ENCODE results near the gene LRRFIP2.

The LRRFIP2 gene

DNA sequence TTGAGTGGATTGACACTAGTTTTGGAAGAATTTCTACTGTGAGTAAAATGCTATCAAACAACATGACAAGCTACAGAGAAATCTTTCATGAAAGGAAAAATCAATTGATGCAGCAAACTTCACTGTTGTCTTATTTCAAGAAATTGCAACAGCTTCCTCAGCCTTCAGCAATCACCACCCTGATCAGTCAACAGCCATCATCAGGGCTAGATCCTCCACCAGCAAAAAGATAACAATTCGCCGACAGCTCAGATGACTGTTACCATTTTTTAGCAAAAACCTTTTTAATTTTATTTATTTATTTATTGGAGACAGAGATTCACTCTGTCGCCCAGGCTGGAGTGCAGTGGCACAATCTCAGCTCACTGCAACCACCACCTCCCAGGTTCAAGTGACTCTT lies 137.0 kb downstream of the LRRFIP2 start:
- TF ChIP-seq POLR2AphosphoS5 (IDR thresholded peaks at IDR 0.05; ENCODE audit: low read depth) (no peak), GABPA (IDR thresholded peaks at IDR 0.05; ENCODE audit: low read depth) (no peak), SPI1 (IDR thresholded peaks at IDR 0.05; ENCODE audit: borderline replicate concordance, low read depth) (no peak)
- TF ChIP-seq, protein P1, sequence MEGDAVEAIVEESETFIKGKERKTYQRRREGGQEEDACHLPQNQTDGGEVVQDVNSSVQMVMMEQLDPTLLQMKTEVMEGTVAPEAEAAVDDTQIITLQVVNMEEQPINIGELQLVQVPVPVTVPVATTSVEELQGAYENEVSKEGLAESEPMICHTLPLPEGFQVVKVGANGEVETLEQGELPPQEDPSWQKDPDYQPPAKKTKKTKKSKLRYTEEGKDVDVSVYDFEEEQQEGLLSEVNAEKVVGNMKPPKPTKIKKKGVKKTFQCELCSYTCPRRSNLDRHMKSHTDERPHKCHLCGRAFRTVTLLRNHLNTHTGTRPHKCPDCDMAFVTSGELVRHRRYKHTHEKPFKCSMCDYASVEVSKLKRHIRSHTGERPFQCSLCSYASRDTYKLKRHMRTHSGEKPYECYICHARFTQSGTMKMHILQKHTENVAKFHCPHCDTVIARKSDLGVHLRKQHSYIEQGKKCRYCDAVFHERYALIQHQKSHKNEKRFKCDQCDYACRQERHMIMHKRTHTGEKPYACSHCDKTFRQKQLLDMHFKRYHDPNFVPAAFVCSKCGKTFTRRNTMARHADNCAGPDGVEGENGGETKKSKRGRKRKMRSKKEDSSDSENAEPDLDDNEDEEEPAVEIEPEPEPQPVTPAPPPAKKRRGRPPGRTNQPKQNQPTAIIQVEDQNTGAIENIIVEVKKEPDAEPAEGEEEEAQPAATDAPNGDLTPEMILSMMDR (IDR thresholded peaks at IDR 0.05; ENCODE audit: insufficient read depth, low read length): no peak
- TF ChIP-seq, protein P2, sequence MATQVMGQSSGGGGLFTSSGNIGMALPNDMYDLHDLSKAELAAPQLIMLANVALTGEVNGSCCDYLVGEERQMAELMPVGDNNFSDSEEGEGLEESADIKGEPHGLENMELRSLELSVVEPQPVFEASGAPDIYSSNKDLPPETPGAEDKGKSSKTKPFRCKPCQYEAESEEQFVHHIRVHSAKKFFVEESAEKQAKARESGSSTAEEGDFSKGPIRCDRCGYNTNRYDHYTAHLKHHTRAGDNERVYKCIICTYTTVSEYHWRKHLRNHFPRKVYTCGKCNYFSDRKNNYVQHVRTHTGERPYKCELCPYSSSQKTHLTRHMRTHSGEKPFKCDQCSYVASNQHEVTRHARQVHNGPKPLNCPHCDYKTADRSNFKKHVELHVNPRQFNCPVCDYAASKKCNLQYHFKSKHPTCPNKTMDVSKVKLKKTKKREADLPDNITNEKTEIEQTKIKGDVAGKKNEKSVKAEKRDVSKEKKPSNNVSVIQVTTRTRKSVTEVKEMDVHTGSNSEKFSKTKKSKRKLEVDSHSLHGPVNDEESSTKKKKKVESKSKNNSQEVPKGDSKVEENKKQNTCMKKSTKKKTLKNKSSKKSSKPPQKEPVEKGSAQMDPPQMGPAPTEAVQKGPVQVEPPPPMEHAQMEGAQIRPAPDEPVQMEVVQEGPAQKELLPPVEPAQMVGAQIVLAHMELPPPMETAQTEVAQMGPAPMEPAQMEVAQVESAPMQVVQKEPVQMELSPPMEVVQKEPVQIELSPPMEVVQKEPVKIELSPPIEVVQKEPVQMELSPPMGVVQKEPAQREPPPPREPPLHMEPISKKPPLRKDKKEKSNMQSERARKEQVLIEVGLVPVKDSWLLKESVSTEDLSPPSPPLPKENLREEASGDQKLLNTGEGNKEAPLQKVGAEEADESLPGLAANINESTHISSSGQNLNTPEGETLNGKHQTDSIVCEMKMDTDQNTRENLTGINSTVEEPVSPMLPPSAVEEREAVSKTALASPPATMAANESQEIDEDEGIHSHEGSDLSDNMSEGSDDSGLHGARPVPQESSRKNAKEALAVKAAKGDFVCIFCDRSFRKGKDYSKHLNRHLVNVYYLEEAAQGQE (IDR thresholded peaks at IDR 0.05; ENCODE audit: insufficient replicate concordance, low read depth): no peak
- no peaks in the 10 kb centered on the region for H3K27me3 ChIP-seq (ENCODE audit: insufficient read depth, poor library complexity, severe bottlenecking)

DNA sequence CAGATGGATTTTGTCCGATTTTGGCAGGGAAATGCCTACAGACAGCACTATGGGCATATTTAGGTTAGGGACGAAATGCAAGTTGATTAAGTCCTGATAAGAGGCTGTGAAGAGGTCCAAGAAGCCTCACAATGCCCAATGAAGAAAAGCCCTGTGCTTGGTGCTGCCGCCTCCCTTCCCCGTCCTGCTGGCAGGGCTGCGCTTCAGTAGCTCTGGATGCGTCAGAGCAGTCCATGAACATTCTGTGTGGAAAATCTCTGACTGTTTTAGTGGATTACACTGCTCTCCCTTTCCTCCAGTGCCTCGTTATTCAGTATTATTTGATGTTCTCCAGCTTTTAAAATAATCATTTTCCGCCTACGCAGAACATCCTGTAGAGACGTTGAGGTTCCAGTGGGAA lies 141.4 kb downstream of the LRRFIP2 start:
- no peaks in the 10 kb centered on the region for H3K27me3 ChIP-seq (ENCODE audit: insufficient read depth, poor library complexity, severe bottlenecking)
- DNase-seq (ENCODE audit: low read depth in 1 of 2, low spot score in 1 of 2): no peak
- no peak overlapping the region for H3K4me3 ChIP-seq (replicated peaks; ENCODE audit: insufficient read depth, low read length)

More for the DNA sequence above, 137.0 kb downstream of the LRRFIP2 start:
- no peak overlapping the region for H3K27ac ChIP-seq (replicated peaks)
- DNase-seq (ENCODE audit: low read depth in 1 of 2, low spot score in 1 of 2): no peak
- no peak overlapping the region for H3K4me3 ChIP-seq (replicated peaks; ENCODE audit: insufficient read depth, low read length)

DNA sequence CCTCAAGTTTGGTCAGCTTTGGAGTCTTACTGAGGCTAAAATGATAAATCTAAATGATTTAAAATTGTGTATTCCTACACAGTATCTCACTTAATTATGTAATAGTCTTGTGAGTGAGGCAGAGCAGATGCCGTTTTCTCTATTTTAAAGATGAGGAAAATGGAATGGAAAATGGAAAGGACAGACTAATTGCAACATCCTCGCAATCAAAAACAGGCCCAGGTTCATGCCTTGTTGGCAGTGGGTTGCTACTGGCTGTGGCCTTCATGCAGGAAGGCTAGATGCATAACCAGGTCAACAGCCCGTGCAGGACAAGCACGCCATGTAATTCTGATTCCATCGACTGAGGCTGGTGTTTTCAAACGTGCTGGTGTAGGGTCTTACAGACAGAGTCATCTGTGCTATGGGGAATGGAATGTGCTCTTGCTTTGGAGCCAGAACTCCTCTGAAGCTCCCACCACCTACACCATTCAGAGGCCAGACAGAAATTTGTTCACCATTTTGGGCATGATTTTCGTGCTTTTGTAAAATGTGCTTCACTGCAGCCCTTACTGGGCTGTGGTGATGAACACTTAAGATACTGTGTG lies 143.2 kb downstream of the LRRFIP2 start:
- TF ChIP-seq, protein P2 (IDR thresholded peaks at IDR 0.05; ENCODE audit: insufficient replicate concordance, low read depth): no peak
- TF ChIP-seq, protein P1 (IDR thresholded peaks at IDR 0.05; ENCODE audit: insufficient read depth, low read length): no peak
- TF ChIP-seq SPI1 (IDR thresholded peaks at IDR 0.05; ENCODE audit: borderline replicate concordance, low read depth): no peak
- TF ChIP-seq POLR2AphosphoS5 (IDR thresholded peaks at IDR 0.05; ENCODE audit: low read depth): no peak
- no peak for TF ChIP-seq GABPA (IDR thresholded peaks at IDR 0.05; ENCODE audit: low read depth)
- Histone ChIP-seq H3K27me3 (ENCODE audit: insufficient read depth, poor library complexity, severe bottlenecking) (no peaks in the 10 kb centered on the region), H3K27ac (replicated peaks) (no peak overlapping the region), H3K4me3 (replicated peaks; ENCODE audit: insufficient read depth, low read length) (no peak overlapping the region)
- DNase-seq (ENCODE audit: low read depth in 1 of 2, low spot score in 1 of 2): no peak

More for the DNA sequence above, 141.4 kb downstream of the LRRFIP2 start:
- no peak overlapping the region for H3K27ac ChIP-seq (replicated peaks)
- TF ChIP-seq SPI1 (IDR thresholded peaks at IDR 0.05; ENCODE audit: borderline replicate concordance, low read depth) (no peak), POLR2AphosphoS5 (IDR thresholded peaks at IDR 0.05; ENCODE audit: low read depth) (no peak), GABPA (IDR thresholded peaks at IDR 0.05; ENCODE audit: low read depth) (no peak)
- TF ChIP-seq, protein P1 (IDR thresholded peaks at IDR 0.05; ENCODE audit: insufficient read depth, low read length): no peak
- TF ChIP-seq, protein P2 (IDR thresholded peaks at IDR 0.05; ENCODE audit: insufficient replicate concordance, low read depth): no peak

All from HL-60 (cell line).